Lower lobe of right lung (tissue), 2 donors: Measurements from ENCODE around the gene PAFAH1B1. TPM values are rescaled to one million over a fixed set of nuclear protein-coding genes. Genes with fewer than 3 reads are reported as not detected.

Experiments
- ATAC-seq, 2 donors: fragments of 200-7000 bp; cut with Tn5 transposase; one replicate each; pipeline ENCODE4 v1.9.1; 2020 to 2022; ENCODE audit warnings: mild to moderate bottlenecking in 2 of 2, moderate library complexity in 2 of 2
- DNase-seq: peaks from one replicate; pipeline ENCODE4 v3.0.0-alpha.2; 2020
- H3K27ac ChIP-seq: fragments of 200-600 bp; one replicate; pipeline ENCODE4 v1.8.0; 2022
- H3K27me3 ChIP-seq: fragments of 200-600 bp; one replicate; pipeline ENCODE4 v1.8.0; 2022; ENCODE audit warnings: low read depth
- H3K36me3 ChIP-seq: fragments of 200-600 bp; one replicate; pipeline ENCODE4 v1.8.0; 2022; ENCODE audit warnings: mild to moderate bottlenecking
- H3K4me1 ChIP-seq: fragments of 200-600 bp; one replicate; pipeline ENCODE4 v1.8.0; 2022
- H3K4me3 ChIP-seq: fragments of 200-600 bp; one replicate; pipeline ENCODE4 v1.8.0; 2022; ENCODE audit warnings: mild to moderate bottlenecking
- H3K9me3 ChIP-seq: fragments of 200-600 bp; one replicate; pipeline ENCODE4 v1.8.0; 2022
- CTCF ChIP-seq: fragments of 200-600 bp; IDR thresholded peaks from one replicate; pipeline ENCODE4 v1.8.0; 2022; ENCODE audit warnings: antibody characterized with exemption, mild to moderate bottlenecking
- intact Hi-C: fragments of 100-400 bp; cut with DNase I; formaldehyde crosslinking; loops from one replicate; pipeline ENCODE4 v1.11.0; 2022
- total RNA-seq: library from RNA; stranded (reverse); fragmentation: NEBNext Ultra II Directional; extraction: Animal tissue kit (Norgen Biotek cat#: 25700); gene quantifications from one replicate; pipeline ENCODE4 v1.2.1, GENCODE V29; 2021
- donor health status: DM: no; HTN: yes; CAD: no; lungs with severe emphysema.

The PAFAH1B1 gene
- total RNA-seq, 1 donor from 2014 or later = 129 TPM

GRCh38 chr17:2595716-2596115, 2.3 kb downstream of the PAFAH1B1 start:
- no peaks in the 10 kb centered on the region for H3K36me3 ChIP-seq
- no peaks in the 10 kb centered on the region for H3K9me3 ChIP-seq
- H3K27ac ChIP-seq = no peak overlapping the region
- H3K4me1 ChIP-seq = peaks cover 58% of the 10 kb centered on the region
- peak overlapping the region; percentile 98 for H3K4me3 ChIP-seq
- DNase-seq (no peak), ATAC-seq (no peak)
- H3K27me3 ChIP-seq = no peaks in the 10 kb centered on the region
- intact Hi-C loops = no loop called here
- TF ChIP-seq CTCF = no peak

DNA sequence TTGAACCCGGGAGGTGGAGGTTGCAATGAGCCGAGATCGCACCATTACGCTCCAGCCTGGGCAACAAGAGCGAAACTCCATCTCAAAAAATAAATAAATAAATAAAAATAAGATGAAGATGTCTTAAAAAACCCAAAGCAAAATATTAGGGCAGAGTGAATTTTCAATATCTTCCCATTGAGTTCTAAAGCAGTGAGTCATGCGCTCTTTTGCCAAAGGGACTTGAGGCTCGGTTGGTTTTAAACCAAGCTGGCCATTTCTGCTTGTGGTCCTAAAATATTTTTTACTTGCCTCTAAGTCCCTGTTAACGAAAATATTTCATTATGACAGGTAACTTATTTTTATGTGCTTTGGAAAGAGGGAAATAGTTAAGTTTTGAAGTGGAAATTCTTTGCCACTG, 4.7 kb downstream of the PAFAH1B1 start:
- intact Hi-C loops = no loop called here
- Histone ChIP-seq H3K27ac (no peak overlapping the region), H3K4me3 (no peak overlapping the region), H3K4me1 (peaks cover 75% of the 10 kb centered on the region), H3K36me3 (no peaks in the 10 kb centered on the region), H3K9me3 (no peaks in the 10 kb centered on the region), H3K27me3 (no peaks in the 10 kb centered on the region)
- no peak for TF ChIP-seq CTCF
- DNase-seq = no peak
- ATAC-seq = no peak

- Histone ChIP-seq H3K4me3 (no peak overlapping the region), H3K9me3 (no peaks in the 10 kb centered on the region), H3K27ac (no peak overlapping the region), H3K36me3 (no peaks in the 10 kb centered on the region), H3K27me3 (no peaks in the 10 kb centered on the region), H3K4me1 (peaks cover 69% of the 10 kb centered on the region)
- DNase-seq (no peak), ATAC-seq (peak; percentile 84 to 93)
- intact Hi-C loops = no loop called here
- TF ChIP-seq CTCF = no peak
These were observed 9.2 kb downstream of the PAFAH1B1 start for GRCh38 chr17:2602597-2603017.

DNA sequence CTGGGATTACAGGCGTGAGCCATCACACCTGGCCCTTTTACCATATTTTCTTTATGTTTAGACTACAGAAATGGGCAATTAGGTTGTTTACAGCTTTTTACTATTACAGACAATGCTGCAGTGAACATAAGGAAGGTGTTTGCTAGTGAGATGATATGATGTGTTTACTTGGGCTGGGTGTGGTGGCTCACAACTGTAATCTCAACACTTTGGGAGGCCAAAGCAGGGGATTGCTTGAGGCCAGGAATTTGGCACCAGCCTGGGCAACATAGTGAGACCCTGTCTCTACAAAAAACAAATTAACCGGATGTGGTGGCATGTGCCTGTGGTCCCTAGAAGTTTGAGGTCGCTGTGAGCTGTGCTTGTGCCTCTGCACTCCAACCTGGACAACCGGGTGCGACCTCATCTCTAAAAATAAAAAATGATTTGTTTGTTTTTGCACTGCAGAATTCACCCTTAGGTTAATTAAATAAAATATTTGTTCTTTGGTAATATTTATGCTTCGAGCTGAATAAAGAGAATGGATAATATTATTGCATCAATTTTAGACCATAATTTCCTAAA, 15.0 kb downstream of the PAFAH1B1 start:
- Histone ChIP-seq H3K27me3 (no peaks in the 10 kb centered on the region), H3K27ac (no peak overlapping the region), H3K9me3 (no peaks in the 10 kb centered on the region), H3K4me3 (no peak overlapping the region), H3K4me1 (peaks cover 54% of the 10 kb centered on the region), H3K36me3 (no peaks in the 10 kb centered on the region)
- intact Hi-C loops = no loop called here
- DNase-seq = no peak
- no peak for ATAC-seq
- TF ChIP-seq CTCF = no peak

- no peak for DNase-seq
- intact Hi-C loops = no loop called here
- ATAC-seq = no peak
- no peak overlapping the region for H3K27ac ChIP-seq
- H3K4me1 ChIP-seq = peaks cover 54% of the 10 kb centered on the region
- no peak for TF ChIP-seq CTCF
- no peaks in the 10 kb centered on the region for H3K36me3 ChIP-seq
- H3K27me3 ChIP-seq = no peaks in the 10 kb centered on the region
- H3K4me3 ChIP-seq = no peak overlapping the region
- H3K9me3 ChIP-seq = no peaks in the 10 kb centered on the region
These were observed 15.6 kb downstream of the PAFAH1B1 start for GRCh38 chr17:2609091-2609490.
